Neural cell (in vitro differentiated cells): ENCODE data around the gene PPP2R2B. TPM values are rescaled to one million over a fixed set of nuclear protein-coding genes. Genes with fewer than 3 reads are reported as not detected.

Experiments used
- H2AFZ ChIP-seq: fragments of 200-600, 300-800 bp; sonication (generic), shearing (Covaris generic); 2 replicates; pipeline ENCODE4 v1.6.0; 2014; ENCODE audit warnings: low read depth, mild to moderate bottlenecking, antibody characterized with exemption, low read length, moderate library complexity
- H3F3A ChIP-seq: fragments of 200-600 bp; shearing (Covaris generic); 2 replicates; pipeline ENCODE4 v1.6.1; 2016; ENCODE audit warnings: mild to moderate bottlenecking, moderate library complexity, mixed read lengths, antibody characterized with exemption, low read length; ENCODE audit not compliant: insufficient read depth, poor library complexity, severe bottlenecking
- H3K27ac ChIP-seq: fragments of 200-600, 300-800 bp; sonication (generic), shearing (Covaris generic); 2 replicates; pipeline ENCODE4 v1.5.1; 2014; ENCODE audit warnings: mild to moderate bottlenecking, low read length, moderate library complexity
- H3K27me3 ChIP-seq: fragments of 300-800, 200-600 bp; sonication (generic), shearing (Covaris generic); 2 replicates; pipeline ENCODE4 v1.6.0; 2014; ENCODE audit warnings: mild to moderate bottlenecking, low read depth, low read length, moderate library complexity; ENCODE audit not compliant: insufficient read depth
- H3K36me3 ChIP-seq: fragments of 300-800, 200-600 bp; sonication (generic), shearing (Covaris generic); 2 replicates; pipeline ENCODE4 v1.5.1; 2014; ENCODE audit warnings: mild to moderate bottlenecking, antibody characterized with exemption, low read length, moderate library complexity; ENCODE audit not compliant: insufficient read depth
- H3K4me2 ChIP-seq: fragments of 300-800, 200-600 bp; sonication (generic), shearing (Covaris generic); 2 replicates; pipeline ENCODE4 v1.6.0; 2014; ENCODE audit warnings: mild to moderate bottlenecking, low read length
- H3K4me3 ChIP-seq: fragments of 300-800, 200-600 bp; sonication (generic), shearing (Covaris generic); 2 replicates; pipeline ENCODE4 v1.5.1; 2014; ENCODE audit warnings: mild to moderate bottlenecking, low read length, moderate library complexity
- H3K79me2 ChIP-seq: fragments of 200-600 bp; shearing (Covaris generic); replicated peaks from 2 replicates; pipeline ENCODE4 v1.6.0; 2014; ENCODE audit warnings: mild to moderate bottlenecking, low read length, moderate library complexity; ENCODE audit not compliant: insufficient read depth
- H3K9ac ChIP-seq: fragments of 300-800, 200-600 bp; sonication (generic), shearing (Covaris generic); 2 replicates; pipeline ENCODE4 v1.6.1; 2016; ENCODE audit warnings: mild to moderate bottlenecking, low read length, mixed read lengths
- H3K9me2 ChIP-seq: fragments of 200-600 bp; shearing (Covaris generic); 2 replicates; pipeline ENCODE4 v1.6.1; 2016; ENCODE audit warnings: mild to moderate bottlenecking, low read length, mixed read lengths; ENCODE audit not compliant: insufficient read depth
- H3K9me3 ChIP-seq: fragments of 200-600, 300-800 bp; sonication (generic), shearing (Covaris generic); 2 replicates; pipeline ENCODE4 v1.6.1; 2016; ENCODE audit warnings: mild to moderate bottlenecking, mixed run types, low read length, moderate library complexity, mixed read lengths
- H4K20me1 ChIP-seq: fragments of 200-600 bp; shearing (Covaris generic); 2 replicates; pipeline ENCODE4 v1.6.1; 2016; ENCODE audit warnings: mild to moderate bottlenecking, mixed run types; ENCODE audit not compliant: insufficient read depth
- CTCF ChIP-seq: fragments of 450-650 bp; IDR thresholded peaks from 2 replicates; pipeline ENCODE4 v1.5.1; 2014; ENCODE audit warnings: antibody characterized with exemption, mild to moderate bottlenecking, moderate library complexity; ENCODE audit not compliant: poor library complexity, severe bottlenecking
- EP300 ChIP-seq: fragments of 450-650 bp; conservative IDR thresholded peaks from 2 replicates; pipeline ENCODE4 v1.6.1; 2014; ENCODE audit warnings: antibody characterized with exemption, mild to moderate bottlenecking, moderate library complexity; ENCODE audit not compliant: poor library complexity, severe bottlenecking
- EZH2 ChIP-seq: fragments of 200-600, 300-800 bp; shearing (Covaris generic), sonication (generic); IDR thresholded peaks from 2 replicates; pipeline ENCODE4 v1.6.1; 2014; ENCODE audit warnings: antibody characterized with exemption, low read length, borderline replicate concordance, mild to moderate bottlenecking; ENCODE audit not compliant: insufficient read depth, poor library complexity, severe bottlenecking
- MXI1 ChIP-seq: fragments of 450-650 bp; conservative IDR thresholded peaks from 2 replicates; pipeline ENCODE4 v1.6.1; 2014; ENCODE audit warnings: antibody characterized with exemption, mild to moderate bottlenecking; ENCODE audit not compliant: poor library complexity, severe bottlenecking
- POLR2AphosphoS5 ChIP-seq: IDR thresholded peaks from 2 replicates; pipeline ENCODE4 v1.6.1; 2012
- RAD21 ChIP-seq: fragments of 450-650 bp; conservative IDR thresholded peaks from 2 replicates; pipeline ENCODE4 v1.6.1; 2014; ENCODE audit warnings: antibody characterized with exemption, mild to moderate bottlenecking, moderate library complexity
- REST ChIP-seq: IDR thresholded peaks from 2 replicates; pipeline ENCODE4 v1.6.1; 2012; ENCODE audit warnings: borderline replicate concordance
- SMC3 ChIP-seq: fragments of 450-650 bp; conservative IDR thresholded peaks from 2 replicates; pipeline ENCODE4 v1.6.1; 2014; ENCODE audit warnings: antibody characterized with exemption, mild to moderate bottlenecking, moderate library complexity; ENCODE audit not compliant: poor library complexity
- TAF1 ChIP-seq: IDR thresholded peaks from 2 replicates; pipeline ENCODE4 v1.6.1; 2012; ENCODE audit warnings: low read depth
- polyA plus RNA-seq: library from polyadenylated mRNA; depleted of rRNA; stranded (reverse); fragments of >200 nt; gene quantifications from 2 replicates; pipeline ENCODE4 v1.2.3, GENCODE V29; 2014

PPP2R2B gene
- polyA plus RNA-seq, 1 donor from 2014 or later = 250 TPM

- H4K20me1 ChIP-seq = no peaks in the 10 kb centered on the region
- H3K9me3 ChIP-seq = no peaks in the 10 kb centered on the region
- no peak overlapping the region for H3K4me3 ChIP-seq
- no peaks in the 10 kb centered on the region for H3K79me2 ChIP-seq
- H3K4me2 ChIP-seq = no peak overlapping the region
- TF ChIP-seq REST (no peak), MXI1 (no peak), EZH2 (no peak), CTCF (no peak), POLR2AphosphoS5 (no peak), RAD21 (no peak), SMC3 (no peak), TAF1 (no peak), EP300 (no peak)
- H3K27ac ChIP-seq = no peak overlapping the region
- no peak overlapping the region for H2AFZ ChIP-seq
- peaks cover 18% of the 10 kb centered on the region for H3K36me3 ChIP-seq
- H3K9me2 ChIP-seq = no peaks in the 10 kb centered on the region
- H3K27me3 ChIP-seq = no peaks in the 10 kb centered on the region
- H3K9ac ChIP-seq = no peak overlapping the region
- no peaks in the 10 kb centered on the region for H3F3A ChIP-seq
Observed at GRCh38 chr5:146628950-146629349, 249.6 kb downstream of the PPP2R2B start.

- no peak overlapping the region for H2AFZ ChIP-seq
- no peaks in the 10 kb centered on the region for H4K20me1 ChIP-seq
- no peak overlapping the region for H3K4me3 ChIP-seq
- no peaks in the 10 kb centered on the region for H3K9me2 ChIP-seq
- H3K79me2 ChIP-seq = no peaks in the 10 kb centered on the region
- no peak overlapping the region for H3K4me2 ChIP-seq
- TF ChIP-seq CTCF = no peak
- no peak for TF ChIP-seq POLR2AphosphoS5
- TF ChIP-seq EP300 = no peak
- TF ChIP-seq EZH2 = no peak
- no peak for TF ChIP-seq RAD21
- no peak for TF ChIP-seq TAF1
- TF ChIP-seq SMC3 = no peak
- TF ChIP-seq REST = no peak
- no peak for TF ChIP-seq MXI1
- H3F3A ChIP-seq = no peaks in the 10 kb centered on the region
- H3K9ac ChIP-seq = no peak overlapping the region
- H3K27me3 ChIP-seq = no peaks in the 10 kb centered on the region
- no peak overlapping the region for H3K27ac ChIP-seq
- peaks cover 16% of the 10 kb centered on the region for H3K36me3 ChIP-seq
- H3K9me3 ChIP-seq = no peaks in the 10 kb centered on the region
Observed at GRCh38 chr5:146626936-146627335, 251.6 kb downstream of the PPP2R2B start.
